T-cell (primary cell): ENCODE results near the gene ZNF821. TPM values are rescaled to one million over a fixed set of nuclear protein-coding genes. Genes with fewer than 3 reads are reported as not detected.
A peak's percentile ranks its signal among the peaks of the same experiment; 100 is the strongest.

Experiments
- ATAC-seq, 4 experiments: fragments of 200-7000 bp in 3 of 4; fragments of 150-1000 bp in 1 of 4; cut with Tn5 transposase; replicated peaks in 1 of 4; 1 replicate in 3 of 4; 2 replicates in 1 of 4; pipeline ENCODE4 v1.10.0; 2021; ENCODE audit warnings: moderate library complexity in 3 of 4, mild to moderate bottlenecking in 2 of 4, moderate number of reproducible peaks in 1 of 4
- CTCF ChIA-PET, 2 donors: fragments of 300-600 bp; sonication (Branson Sonifier 250); formaldehyde crosslinking; loops; one replicate each; lab custom pipeline; 2022; ENCODE audit warnings: antibody characterized with exemption in 2 of 2; lab: Charles Lee
- POLR2A ChIA-PET, 2 donors: fragments of 300-600 bp; sonication (Branson Sonifier 250); formaldehyde crosslinking; loops; one replicate each; lab custom pipeline; 2022; ENCODE audit warnings: antibody characterized with exemption in 2 of 2; lab: Charles Lee
- DNase-seq, 35 experiments: peaks; one replicate each; pipeline versions ENCODE4 v3.0.0 to v3.0.0-alpha.2; 2013 to 2023
- H3K27ac ChIP-seq: one replicate; pipeline ENCODE4 v1.5.1; 2013; ENCODE audit warnings: low read length
- H3K27me3 ChIP-seq, 2 experiments: replicated peaks in 1 of 2; 1 replicate in 1 of 2; 2 replicates in 1 of 2; pipeline versions ENCODE4 v1.6.1 to v1.7.0; 2013; ENCODE audit warnings: low read length in 1 of 2, mixed read lengths in 1 of 2; ENCODE audit not compliant: control insufficient read depth in 2 of 2, insufficient read depth in 2 of 2; ENCODE audit errors: extremely low read depth in 1 of 2
- H3K36me3 ChIP-seq, 2 donors: 1 replicate in 1 of 2; 2 replicates in 1 of 2; pipeline versions ENCODE4 v1.6.1 to v1.7.0; 2013; ENCODE audit warnings: low read length in 1 of 2; ENCODE audit not compliant: control insufficient read depth in 2 of 2, insufficient read depth in 1 of 2; ENCODE audit errors: extremely low read depth in 1 of 2
- H3K4me1 ChIP-seq, 2 experiments: 1 replicate in 1 of 2; 2 replicates in 1 of 2; pipeline versions ENCODE4 v1.6.1 to v1.7.0; 2013; ENCODE audit warnings: low read length in 2 of 2, mixed read lengths in 1 of 2; ENCODE audit not compliant: insufficient read depth in 2 of 2, control insufficient read depth in 1 of 2; ENCODE audit errors: extremely low read depth in 1 of 2
- H3K4me3 ChIP-seq, 2 donors: 1 replicate in 1 of 2; 2 replicates in 1 of 2; pipeline versions ENCODE4 v1.5.1 to v1.7.0; 2013; ENCODE audit warnings: mild to moderate bottlenecking in 2 of 2, low read length in 1 of 2, moderate library complexity in 1 of 2; ENCODE audit not compliant: control insufficient read depth in 1 of 2; ENCODE audit errors: extremely low read depth in 1 of 2
- H3K9me3 ChIP-seq: 2 replicates; pipeline ENCODE4 v1.7.0; 2013
- H3K27ac Mint-ChIP-seq, 2 donors: one replicate each; pipeline ENCODE4 v1.8.0; 2020 to 2021; ENCODE audit warnings: mild to moderate bottlenecking in 2 of 2, mixed read lengths in 2 of 2
- H3K27me3 Mint-ChIP-seq, 2 donors: one replicate each; pipeline ENCODE4 v1.8.0; 2021 to 2022; ENCODE audit warnings: mixed read lengths in 2 of 2
- H3K36me3 Mint-ChIP-seq: one replicate; pipeline ENCODE4 v1.8.0; 2021; ENCODE audit warnings: mixed read lengths
- H3K4me1 Mint-ChIP-seq, 3 donors: one replicate each; pipeline ENCODE4 v1.8.0; 2020 to 2022; ENCODE audit warnings: mixed read lengths in 3 of 3, mild to moderate bottlenecking in 1 of 3
- H3K4me3 Mint-ChIP-seq, 3 donors: one replicate each; pipeline ENCODE4 v1.8.0; 2020 to 2022; ENCODE audit warnings: mild to moderate bottlenecking in 3 of 3, mixed read lengths in 3 of 3, moderate library complexity in 3 of 3
- H3K9me3 Mint-ChIP-seq, 3 donors: one replicate each; pipeline ENCODE4 v1.8.0; 2020 to 2022; ENCODE audit warnings: mixed read lengths in 3 of 3
- WGBS: methylation state at CpG from one replicate; pipeline ENCODE4 v1.1.5; 2013; ENCODE audit warnings: missing lambda C conversion rate; ENCODE audit not compliant: insufficient coverage; 5-methylcytosine and 5-hydroxymethylcytosine counted together
- total RNA-seq, 35 experiments: library from RNA in 6 of 35; stranded (reverse) in 6 of 35; fragments of 120-200 nt in 1 of 35; gene quantifications; one replicate each; pipeline versions ENCODE4 v1.2.1 to v1.2.4 and lab custom pipeline; 2013 to 2026

ZNF821 gene
- total RNA-seq, 5 donors from 2014 or later (not counting 1 experiment from before 2014, with no cell fraction given) = 8.0 to 17.9 (median 9.3) TPM

- no peak overlapping the region for H3K27ac ChIP-seq
- ChIA-PET POLR2A (no interaction called here), CTCF (interaction anchor here (0.5 to 1.3 kb wide), 4 partner anchors 28 to 54 kb away, joined by 3 to 4 read pairs (median 3); no protein-coding TSS in a partner anchor)
- Mint-ChIP-seq H3K4me1 (peaks cover 56 to 72% (median 67%) of the 10 kb centered on the region in 3 donors), H3K4me3 (no peak overlapping the region), H3K9me3 (no peaks in the 10 kb centered on the region), H3K36me3 (peaks cover 31% of the 10 kb centered on the region), H3K27ac (peak overlapping the region; percentile 8 to 63), H3K27me3 (no peaks in the 10 kb centered on the region)
- no peak overlapping the region for H3K4me3 ChIP-seq
- H3K27me3 ChIP-seq = no peaks in the 10 kb centered on the region
- DNase-seq (no peak), ATAC-seq (no peak)
- no peaks in the 10 kb centered on the region for H3K9me3 ChIP-seq
- WGBS = no CpG with 5 or more reads among the region's 4 CpGs
- peaks cover 0 to 63% of the 10 kb centered on the region in 2 experiments for H3K4me1 ChIP-seq
- peaks cover 13 to 59% of the 10 kb centered on the region in 2 donors for H3K36me3 ChIP-seq
Measured at GRCh38 chr16:71853413-71853812, 30.6 kb downstream of the ZNF821 start.

GRCh38 chr16:71852561-71852960 is 31.4 kb downstream of the ZNF821 start:
- no peak for DNase-seq

GRCh38 chr16:71852158-71852557 is 31.8 kb downstream of the ZNF821 start:
- Mint-ChIP-seq H3K4me3 (no peak overlapping the region), H3K9me3 (no peaks in the 10 kb centered on the region), H3K36me3 (peaks cover 35% of the 10 kb centered on the region), H3K27me3 (no peaks in the 10 kb centered on the region), H3K27ac (peak overlapping the region in 1 of 2 donors; percentile 28), H3K4me1 (peaks cover 68 to 80% (median 76%) of the 10 kb centered on the region in 3 donors)
- 20% methylated on average over 2 of the region's 3 CpGs for WGBS
- H3K36me3 ChIP-seq = peaks cover 13 to 67% of the 10 kb centered on the region in 2 donors
- CTCF ChIA-PET = interaction anchor here (0.7 to 1.3 kb wide), 2 partner anchors 10 to 29 kb away, joined by 3 read pairs; no protein-coding TSS in a partner anchor
- H3K27me3 ChIP-seq = no peaks in the 10 kb centered on the region
- DNase-seq (no peak), ATAC-seq (no peak)
- no peaks in the 10 kb centered on the region for H3K9me3 ChIP-seq
- H3K4me1 ChIP-seq = peaks cover 2 to 58% of the 10 kb centered on the region in 2 experiments
- POLR2A ChIA-PET = no interaction called here
- no peak overlapping the region for H3K4me3 ChIP-seq
- no peak overlapping the region for H3K27ac ChIP-seq

More at GRCh38 chr16:71852561-71852960, 31.4 kb downstream of the ZNF821 start:
- Mint-ChIP-seq H3K4me3 (no peak overlapping the region), H3K36me3 (peaks cover 35% of the 10 kb centered on the region), H3K4me1 (peaks cover 64 to 80% (median 75%) of the 10 kb centered on the region in 3 donors), H3K27me3 (no peaks in the 10 kb centered on the region), H3K9me3 (no peaks in the 10 kb centered on the region), H3K27ac (peak overlapping the region in 1 of 2 donors; percentile 63)
- H3K27ac ChIP-seq = no peak overlapping the region
- POLR2A ChIA-PET = no interaction called here
- CTCF ChIA-PET = interaction anchor here (0.5 to 1.3 kb wide), 4 partner anchors 10 to 55 kb away, joined by 3 to 4 read pairs (median 3); no protein-coding TSS in a partner anchor
- H3K27me3 ChIP-seq = no peaks in the 10 kb centered on the region
- no peak overlapping the region for H3K4me3 ChIP-seq
- peaks cover 0 to 61% of the 10 kb centered on the region in 2 experiments for H3K4me1 ChIP-seq
- no CpG with 5 or more reads among the region's 4 CpGs for WGBS
- no peaks in the 10 kb centered on the region for H3K9me3 ChIP-seq
- peaks cover 13 to 67% of the 10 kb centered on the region in 2 donors for H3K36me3 ChIP-seq
- ATAC-seq = no peak

GRCh38 chr16:71851746-71852145 is 32.2 kb downstream of the ZNF821 start:
- POLR2A ChIA-PET = no interaction called here
- H3K4me1 Mint-ChIP-seq = peaks cover 72 to 82% (median 76%) of the 10 kb centered on the region in 3 donors
- no peak overlapping the region for H3K4me3 Mint-ChIP-seq
- H3K9me3 Mint-ChIP-seq = no peaks in the 10 kb centered on the region
- peaks cover 35% of the 10 kb centered on the region for H3K36me3 Mint-ChIP-seq
- Histone ChIP-seq H3K9me3 (no peaks in the 10 kb centered on the region), H3K4me1 (peaks cover 6 to 61% of the 10 kb centered on the region in 2 experiments), H3K4me3 (no peak overlapping the region), H3K27me3 (no peaks in the 10 kb centered on the region), H3K36me3 (peaks cover 13 to 67% of the 10 kb centered on the region in 2 donors), H3K27ac (no peak overlapping the region)
- H3K27me3 Mint-ChIP-seq = no peaks in the 10 kb centered on the region
- ATAC-seq (no peak), DNase-seq (no peak)
- H3K27ac Mint-ChIP-seq = peak overlapping the region in 1 of 2 donors; percentile 28
- CTCF ChIA-PET = no interaction called here
- no CpG with 5 or more reads among the region's 8 CpGs for WGBS

GRCh38 chr16:71848622-71849021 is 35.4 kb downstream of the ZNF821 start:
- Histone ChIP-seq H3K36me3 (peaks cover 8 to 52% of the 10 kb centered on the region in 2 donors), H3K27me3 (no peaks in the 10 kb centered on the region), H3K4me1 (peaks cover 10 to 44% of the 10 kb centered on the region in 2 experiments), H3K9me3 (no peaks in the 10 kb centered on the region), H3K27ac (no peak overlapping the region), H3K4me3 (no peak overlapping the region)
- CTCF ChIA-PET = interaction anchor here (0.6 to 2.6 kb wide), 3 partner anchors 22 to 34 kb away, joined by 9 to 19 read pairs (median 10); no protein-coding TSS in a partner anchor
- Mint-ChIP-seq H3K9me3 (no peaks in the 10 kb centered on the region), H3K27me3 (no peaks in the 10 kb centered on the region), H3K4me1 (peaks cover 48 to 60% (median 57%) of the 10 kb centered on the region in 3 donors), H3K36me3 (peaks cover 29% of the 10 kb centered on the region), H3K4me3 (no peak overlapping the region), H3K27ac (no peak overlapping the region)
- ATAC-seq (no peak), DNase-seq (no peak)
- POLR2A ChIA-PET = interaction anchor here in 1 of 2 donors (0.5 kb wide), 1 partner anchor 62 kb away, joined by 3 read pairs; no protein-coding TSS in a partner anchor
- 94% methylated on average over 2 of the region's 6 CpGs for WGBS

- CTCF ChIA-PET = interaction anchor here in 1 of 2 donors (0.5 to 2.6 kb wide), 2 partner anchors 35 to 98 kb away, joined by 3 to 19 read pairs; no protein-coding TSS in a partner anchor
- DNase-seq (no peak), ATAC-seq (no peak)
- Histone ChIP-seq H3K27me3 (no peaks in the 10 kb centered on the region), H3K27ac (no peak overlapping the region), H3K36me3 (peaks cover 8 to 42% of the 10 kb centered on the region in 2 donors), H3K4me3 (peak overlapping the region in 1 of 2 donors; percentile 91), H3K9me3 (no peaks in the 10 kb centered on the region), H3K4me1 (peaks cover 13 to 29% of the 10 kb centered on the region in 2 experiments)
- Mint-ChIP-seq H3K9me3 (no peaks in the 10 kb centered on the region), H3K27ac (peak overlapping the region; percentile 66 to 79), H3K4me3 (peak overlapping the region; percentile 91 to 94 (median 92)), H3K27me3 (no peaks in the 10 kb centered on the region), H3K36me3 (peaks cover 23% of the 10 kb centered on the region), H3K4me1 (peaks cover 39 to 52% (median 50%) of the 10 kb centered on the region in 3 donors)
- POLR2A ChIA-PET = interaction anchor here (0.6 to 0.9 kb wide), 3 partner anchors 36 to 158 kb away, joined by 3 to 6 read pairs (median 6); no protein-coding TSS in a partner anchor
- no CpG with 5 or more reads among the region's 3 CpGs for WGBS
Measured at GRCh38 chr16:71847096-71847495, 36.9 kb downstream of the ZNF821 start.
